ENCODE results near the gene ACSF3.
"Not testable (repeated sequence)": the region's sequence is repeated elsewhere in the genome, so short reads cannot be mapped to it uniquely, and the experiment has no call there.

GRCh38 chr16:89068814-89069616, 24.6 kb upstream of the ACSF3 start:
- not testable (repeated sequence) for TF ChIP-seq CTCF (IDR thresholded peaks at IDR 0.05; ENCODE audit: poor library complexity); EZH2 (IDR thresholded peaks at IDR 0.05; ENCODE audit: borderline replicate concordance); EZH2phosphoT487 (IDR thresholded peaks at IDR 0.05; ENCODE audit: low read depth, severe bottlenecking, unreplicated experiment)

Data from hepatocyte (in vitro differentiated cells).